Tibial artery (tissue), 4 donors: ENCODE data around the gene C8A.

Experiments used
- DNase-seq, 2 donors: peaks; one replicate each; pipeline ENCODE4 v3.0.0-alpha.2; 2019
- H3K27ac ChIP-seq, 2 donors: fragments of 200-600 bp; sonication (generic) in 1 of 2; 1 replicate in 1 of 2; 2 replicates in 1 of 2; pipeline ENCODE4 v1.5.1; 2018 to 2019; ENCODE audit warnings: mild to moderate bottlenecking in 1 of 2
- H3K27me3 ChIP-seq, 2 donors: fragments of 200-600 bp; sonication (generic) in 1 of 2; one replicate each; pipeline versions ENCODE4 v1.5.1 to v1.6.0; 2016 to 2019
- H3K36me3 ChIP-seq, 3 donors: fragments of 200-600 bp; sonication (generic) in 2 of 3; one replicate each; pipeline ENCODE4 v1.5.1; 2016 to 2019; ENCODE audit warnings: mild to moderate bottlenecking in 2 of 3
- H3K4me1 ChIP-seq, 4 donors: fragments of 200-600 bp; sonication (generic) in 2 of 4; 1 replicate in 3 of 4; 2 replicates in 1 of 4; pipeline ENCODE4 v1.5.1; 2016 to 2019
- H3K4me3 ChIP-seq, 2 donors: fragments of 200-600 bp; sonication (generic) in 1 of 2; 1 replicate in 1 of 2; 2 replicates in 1 of 2; pipeline ENCODE4 v1.5.1; 2018 to 2019; ENCODE audit warnings: mild to moderate bottlenecking in 2 of 2
- H3K9me3 ChIP-seq, 3 donors: fragments of 200-600 bp; sonication (generic) in 1 of 3; one replicate each; pipeline ENCODE4 v1.5.1; 2016 to 2019
- intact Hi-C: fragments of 100-400 bp; cut with DNase I; formaldehyde crosslinking; loops from one replicate; pipeline ENCODE4 v1.15.0; 2023; ENCODE audit warnings: low total_unique reads
- TF ChIP-seq, protein P1 (sequence below), 2 experiments: fragments of 200-600 bp in 1 of 2; fragments of 450-650 bp in 1 of 2; IDR thresholded peaks; one replicate each; pipeline ENCODE4 v1.5.1; 2017 to 2019; ENCODE audit warnings: antibody characterized with exemption in 2 of 2, mild to moderate bottlenecking in 1 of 2, moderate library complexity in 1 of 2

The C8A gene

DNA sequence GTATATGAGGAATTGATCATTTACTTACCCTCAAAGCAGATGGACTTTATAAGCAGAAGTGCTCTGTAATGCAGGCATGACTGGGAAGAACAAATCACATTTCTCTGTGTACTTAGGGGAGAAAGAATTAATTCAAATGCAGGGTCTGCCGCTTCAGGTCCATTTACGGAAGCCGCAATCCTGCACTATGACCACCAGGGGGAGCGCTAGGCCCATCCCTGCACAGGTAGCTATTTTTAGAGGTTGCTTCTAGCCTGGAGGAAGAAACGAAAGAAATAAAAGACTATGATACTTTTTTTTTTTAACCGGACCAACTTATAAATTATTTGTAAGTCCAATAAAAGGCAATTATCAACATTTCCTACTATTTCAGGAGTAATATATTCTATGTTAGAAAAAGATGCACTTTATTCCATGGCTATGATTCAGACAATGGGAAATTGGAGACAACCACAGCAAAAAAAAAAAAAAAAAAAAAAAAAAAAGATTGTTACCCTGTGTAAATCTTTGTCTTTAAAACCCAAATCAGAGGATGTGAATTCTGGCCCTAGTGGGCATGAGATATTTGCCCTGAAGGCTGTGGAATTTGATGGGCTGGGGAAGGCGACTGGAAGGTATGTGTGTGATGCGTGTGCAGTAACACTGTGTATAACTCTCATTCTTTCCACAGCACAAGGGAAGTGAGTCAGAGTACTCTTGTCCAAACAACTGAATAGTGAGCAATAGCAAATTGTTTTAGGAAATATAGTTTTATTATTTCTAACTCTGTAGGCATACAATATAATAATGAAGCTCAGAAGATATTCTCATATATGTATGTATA, 22.5 kb upstream of the C8A start:
- Histone ChIP-seq H3K9me3 (no peaks in the 10 kb centered on the region), H3K27me3 (peaks cover 0 to 24% of the 10 kb centered on the region in 2 donors), H3K4me1 (peaks cover 0 to 4% (median 0%) of the 10 kb centered on the region in 4 donors), H3K4me3 (peak overlapping the region; percentile 0 to 7), H3K27ac (no peak overlapping the region), H3K36me3 (no peaks in the 10 kb centered on the region)
- TF ChIP-seq, protein P1, sequence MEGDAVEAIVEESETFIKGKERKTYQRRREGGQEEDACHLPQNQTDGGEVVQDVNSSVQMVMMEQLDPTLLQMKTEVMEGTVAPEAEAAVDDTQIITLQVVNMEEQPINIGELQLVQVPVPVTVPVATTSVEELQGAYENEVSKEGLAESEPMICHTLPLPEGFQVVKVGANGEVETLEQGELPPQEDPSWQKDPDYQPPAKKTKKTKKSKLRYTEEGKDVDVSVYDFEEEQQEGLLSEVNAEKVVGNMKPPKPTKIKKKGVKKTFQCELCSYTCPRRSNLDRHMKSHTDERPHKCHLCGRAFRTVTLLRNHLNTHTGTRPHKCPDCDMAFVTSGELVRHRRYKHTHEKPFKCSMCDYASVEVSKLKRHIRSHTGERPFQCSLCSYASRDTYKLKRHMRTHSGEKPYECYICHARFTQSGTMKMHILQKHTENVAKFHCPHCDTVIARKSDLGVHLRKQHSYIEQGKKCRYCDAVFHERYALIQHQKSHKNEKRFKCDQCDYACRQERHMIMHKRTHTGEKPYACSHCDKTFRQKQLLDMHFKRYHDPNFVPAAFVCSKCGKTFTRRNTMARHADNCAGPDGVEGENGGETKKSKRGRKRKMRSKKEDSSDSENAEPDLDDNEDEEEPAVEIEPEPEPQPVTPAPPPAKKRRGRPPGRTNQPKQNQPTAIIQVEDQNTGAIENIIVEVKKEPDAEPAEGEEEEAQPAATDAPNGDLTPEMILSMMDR (IDR thresholded peaks at IDR 0.05), result peak; percentile 86 to 94
- peak in 1 of 2 donors; percentile 26 for DNase-seq
- intact Hi-C loops, result loop anchor here (5.0 kb wide), 2 partner anchors 1215 to 1330 kb away; no protein-coding TSS in a partner anchor

DNA sequence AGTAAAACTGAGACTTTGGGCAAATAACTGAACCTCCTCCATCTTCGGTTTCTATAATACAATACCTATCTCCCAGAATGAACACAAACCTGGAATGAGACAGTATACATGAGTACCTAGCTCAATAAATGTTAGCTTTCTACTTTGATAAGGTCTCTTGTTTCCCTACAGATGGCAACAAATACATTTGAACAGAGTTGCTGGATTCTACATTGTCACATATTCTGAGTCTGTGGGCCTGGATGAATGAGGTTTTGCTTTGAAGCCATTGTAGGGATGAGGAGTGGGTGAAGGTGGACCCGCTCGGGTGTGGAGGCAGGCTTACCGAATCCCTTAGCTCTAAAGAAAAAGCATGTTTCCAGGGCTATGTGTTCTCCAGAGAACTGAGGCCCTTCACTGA, 21.5 kb upstream of the C8A start:
- TF ChIP-seq, protein P1 (IDR thresholded peaks at IDR 0.05), result no peak
- Histone ChIP-seq H3K4me1 (peaks cover 0 to 4% (median 0%) of the 10 kb centered on the region in 4 donors), H3K36me3 (no peaks in the 10 kb centered on the region), H3K4me3 (no peak overlapping the region), H3K27me3 (peaks cover 0 to 21% of the 10 kb centered on the region in 2 donors), H3K9me3 (no peaks in the 10 kb centered on the region), H3K27ac (no peak overlapping the region)
- intact Hi-C loops, result loop anchor here (5.0 kb wide), 2 partner anchors 1214 to 1329 kb away; no protein-coding TSS in a partner anchor
- DNase-seq, result no peak

DNA sequence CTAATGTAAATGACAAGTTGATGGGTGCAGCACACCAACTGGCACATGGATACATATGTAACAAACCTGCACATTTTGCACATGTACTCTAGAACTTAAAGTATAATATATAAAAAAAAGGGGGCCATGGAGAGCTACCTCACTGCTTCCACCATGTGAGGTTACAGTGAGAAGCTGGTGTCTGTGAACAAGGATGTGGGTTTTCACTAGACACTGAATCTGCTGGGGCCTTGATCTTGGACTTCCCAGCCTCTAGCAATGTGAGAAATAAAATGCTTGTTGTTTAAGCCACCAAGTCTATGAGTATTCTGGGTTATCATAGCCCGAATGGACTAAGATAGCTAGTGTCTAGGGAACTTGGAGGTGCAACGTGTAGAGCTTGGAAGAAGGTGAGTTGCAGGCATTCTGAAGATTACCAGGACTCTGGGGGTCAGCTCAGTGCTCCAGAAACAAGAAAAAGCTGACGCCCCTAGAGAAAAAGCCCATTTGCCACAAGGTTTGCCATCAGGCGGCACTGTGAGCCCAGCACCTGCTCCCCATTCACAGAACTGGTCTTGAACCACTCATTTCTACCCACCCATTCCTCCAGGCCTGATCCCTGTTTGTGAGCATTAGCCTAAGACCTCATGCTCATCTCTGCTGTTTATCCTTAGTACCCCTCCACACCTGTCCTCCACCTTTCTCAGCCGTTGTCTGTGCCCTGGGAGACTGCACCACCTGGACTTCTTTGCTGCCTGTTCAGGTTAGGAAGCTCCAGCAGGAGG, 20.3 kb upstream of the C8A start:
- TF ChIP-seq, protein P1 (IDR thresholded peaks at IDR 0.05), result no peak
- Histone ChIP-seq H3K9me3 (peaks cover 0 to 2% (median 0%) of the 10 kb centered on the region in 3 donors), H3K4me1 (peaks cover 0 to 4% (median 0%) of the 10 kb centered on the region in 4 donors), H3K36me3 (no peaks in the 10 kb centered on the region), H3K4me3 (no peak overlapping the region), H3K27ac (no peak overlapping the region), H3K27me3 (peaks cover 0 to 14% of the 10 kb centered on the region in 2 donors)
- intact Hi-C loops, result loop anchor here (5.0 kb wide), 2 partner anchors 1213 to 1328 kb away; no protein-coding TSS in a partner anchor
- no peak for DNase-seq

DNA sequence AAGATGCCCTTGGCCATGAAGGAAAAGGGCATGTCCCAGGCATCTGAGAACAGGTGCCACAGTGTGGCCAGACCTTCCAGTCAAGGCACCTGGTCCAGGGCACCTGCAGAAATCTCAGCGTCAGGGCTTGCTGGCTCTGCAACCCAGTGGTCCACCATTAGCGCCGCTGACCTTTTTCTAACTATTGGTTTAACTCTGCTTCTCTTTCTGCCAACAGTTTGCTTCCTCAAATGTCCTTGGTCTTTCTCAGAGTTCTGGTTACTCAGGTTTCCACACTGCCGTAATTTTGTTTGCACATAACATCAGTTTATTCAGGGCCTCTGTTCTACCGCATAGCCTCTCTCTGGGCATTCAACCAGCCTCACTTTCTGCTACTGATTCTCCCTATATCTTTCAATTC, 18.9 kb upstream of the C8A start:
- DNase-seq, result no peak
- no peak overlapping the region for H3K4me3 ChIP-seq
- no peak overlapping the region for H3K27ac ChIP-seq
- H3K4me1 ChIP-seq, result peaks cover 0 to 4% (median 0%) of the 10 kb centered on the region in 4 donors
- TF ChIP-seq, protein P1 (IDR thresholded peaks at IDR 0.05), result no peak
- peaks cover 0 to 6% (median 0%) of the 10 kb centered on the region in 3 donors for H3K9me3 ChIP-seq
- intact Hi-C loops, result no loop called here
- H3K27me3 ChIP-seq, result peaks cover 0 to 10% of the 10 kb centered on the region in 2 donors
- H3K36me3 ChIP-seq, result no peaks in the 10 kb centered on the region

DNA sequence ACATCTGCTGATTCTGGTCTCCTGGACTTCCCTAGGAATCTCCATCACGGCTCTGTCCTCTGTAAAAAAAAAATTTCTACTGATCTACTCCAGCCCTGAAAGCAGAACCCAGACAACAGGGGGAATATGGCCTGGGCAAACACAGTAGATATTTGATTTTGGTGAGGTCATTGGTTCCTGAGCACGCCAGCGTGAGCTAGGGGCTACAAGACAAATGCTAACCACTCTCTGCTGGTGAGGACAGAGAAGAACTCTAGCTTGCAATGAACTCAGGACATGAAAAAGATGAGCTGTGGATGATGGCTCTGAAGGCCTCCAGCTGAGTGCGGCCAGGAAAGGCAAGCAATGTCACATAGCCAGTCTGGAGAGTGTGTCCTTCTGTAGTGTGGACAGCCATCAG, 18.2 kb upstream of the C8A start:
- TF ChIP-seq, protein P1 (IDR thresholded peaks at IDR 0.05), result no peak
- H3K27me3 ChIP-seq, result peaks cover 0 to 6% of the 10 kb centered on the region in 2 donors
- H3K4me1 ChIP-seq, result peaks cover 0 to 4% (median 0%) of the 10 kb centered on the region in 4 donors
- no peak overlapping the region for H3K4me3 ChIP-seq
- H3K9me3 ChIP-seq, result peaks cover 0 to 6% (median 0%) of the 10 kb centered on the region in 3 donors
- H3K36me3 ChIP-seq, result no peaks in the 10 kb centered on the region
- DNase-seq, result no peak
- H3K27ac ChIP-seq, result no peak overlapping the region
- intact Hi-C loops, result no loop called here
